EL (cell line): Measurements from ENCODE around the gene ORC3.

Source experiments
- DNase-seq: peaks from one replicate; pipeline ENCODE4 v3.0.0-alpha.2; 2016

ORC3 gene

DNA sequence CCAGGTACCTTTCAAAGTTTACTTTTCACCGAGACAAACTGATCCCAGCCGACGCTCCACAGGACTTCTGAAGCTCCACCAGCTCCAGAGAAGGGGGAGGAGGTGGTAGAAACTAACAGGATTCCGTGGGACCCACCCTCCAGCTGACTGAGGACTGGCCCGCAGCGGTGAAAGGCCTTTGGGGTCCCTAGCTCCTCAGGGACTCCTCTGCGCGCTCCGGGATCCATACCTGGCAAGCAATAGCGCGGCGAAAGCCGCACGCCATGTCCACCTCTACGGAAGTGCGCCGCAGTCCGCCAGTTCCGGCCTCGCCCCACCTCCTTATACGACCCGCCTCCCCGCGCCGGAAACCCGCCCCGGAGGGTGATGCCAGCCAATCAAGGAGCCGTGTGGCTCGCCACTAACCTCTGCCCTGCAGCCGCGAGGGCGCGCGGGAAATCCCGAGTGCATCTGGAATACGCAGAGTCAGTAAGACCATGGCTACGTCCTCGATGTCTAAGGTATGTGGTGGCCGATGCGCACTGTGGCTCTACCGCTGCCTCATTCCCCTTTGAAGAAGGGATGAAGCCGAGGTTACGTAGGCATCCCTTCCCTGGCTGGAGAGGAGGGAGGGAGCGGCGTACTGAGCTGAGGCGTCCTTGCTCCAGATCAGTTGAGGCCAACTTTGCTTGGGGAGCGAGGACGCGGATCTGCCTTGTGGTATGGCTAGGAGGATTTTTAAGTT is at the start of gene ORC3, which contains the start of gene RARS2:
ORC3 (plus strand) TSS at position 443 of the 724 bp plus-strand sequence; CDS start at position 477, 34 bp downstream.
RARS2 (minus strand) TSS at position 295 of the 724 bp plus-strand sequence; CDS start at position 265, 30 bp downstream.
- DNase-seq, result peak; percentile 96

DNA sequence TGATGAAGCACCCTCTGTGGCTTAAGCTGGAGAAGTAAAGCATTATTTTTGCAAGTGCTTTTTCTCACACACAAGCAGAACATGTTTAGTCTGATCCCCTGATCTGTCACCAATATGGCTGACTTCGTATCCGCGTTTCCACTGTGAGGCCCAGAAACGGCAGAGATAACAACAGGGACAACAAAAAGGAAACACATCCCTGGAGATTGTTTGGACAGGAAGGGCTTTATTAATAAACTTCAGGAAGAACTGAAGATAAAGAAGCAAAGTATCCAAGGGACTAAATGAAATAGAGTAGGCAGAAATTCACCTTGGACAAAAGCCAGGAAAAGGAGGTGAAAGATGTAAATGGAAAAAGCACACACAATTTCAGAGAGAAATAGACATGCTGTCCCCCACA is 49.4 kb upstream of the ORC3 start:
- DNase-seq, result no peak

DNA sequence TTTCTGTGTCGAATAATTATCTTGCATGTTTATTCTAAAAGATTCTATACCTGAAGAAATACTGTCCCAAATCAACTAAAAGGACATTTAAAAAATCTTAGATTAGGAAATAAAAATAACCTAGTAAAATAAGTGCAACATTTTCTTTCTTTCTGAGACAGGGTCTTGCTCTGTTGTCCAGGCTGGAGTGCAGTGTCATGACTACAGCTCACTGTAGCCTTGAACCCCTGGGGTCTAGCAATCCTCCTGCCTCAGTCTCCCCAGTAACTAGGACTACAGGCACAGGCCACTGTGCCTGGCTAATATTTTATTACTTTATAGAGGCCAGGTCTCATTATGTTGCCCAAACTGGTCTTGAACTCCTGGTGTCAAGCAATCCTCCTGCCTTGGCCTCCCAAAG is 48.9 kb upstream of the ORC3 start:
- DNase-seq, result no peak

DNA sequence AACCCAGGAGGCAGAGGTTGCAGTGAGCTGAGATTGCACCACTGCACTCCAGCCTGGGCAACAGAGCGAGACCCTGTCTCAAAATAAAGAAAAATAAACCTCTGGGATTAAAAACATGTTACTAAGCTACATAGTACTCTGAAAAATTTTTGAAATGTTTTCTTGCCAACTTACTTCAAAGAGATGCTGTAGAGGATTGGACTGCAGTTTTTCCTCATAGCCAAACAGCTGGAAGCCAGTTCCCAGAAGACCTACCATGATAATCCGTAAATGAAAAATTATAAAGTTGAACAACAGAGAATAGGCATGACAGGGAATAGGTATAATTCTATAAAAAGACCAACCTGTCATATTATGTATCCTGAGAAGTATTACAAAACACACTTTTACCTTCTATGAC is 48.2 kb upstream of the ORC3 start:
- no peak for DNase-seq

DNA sequence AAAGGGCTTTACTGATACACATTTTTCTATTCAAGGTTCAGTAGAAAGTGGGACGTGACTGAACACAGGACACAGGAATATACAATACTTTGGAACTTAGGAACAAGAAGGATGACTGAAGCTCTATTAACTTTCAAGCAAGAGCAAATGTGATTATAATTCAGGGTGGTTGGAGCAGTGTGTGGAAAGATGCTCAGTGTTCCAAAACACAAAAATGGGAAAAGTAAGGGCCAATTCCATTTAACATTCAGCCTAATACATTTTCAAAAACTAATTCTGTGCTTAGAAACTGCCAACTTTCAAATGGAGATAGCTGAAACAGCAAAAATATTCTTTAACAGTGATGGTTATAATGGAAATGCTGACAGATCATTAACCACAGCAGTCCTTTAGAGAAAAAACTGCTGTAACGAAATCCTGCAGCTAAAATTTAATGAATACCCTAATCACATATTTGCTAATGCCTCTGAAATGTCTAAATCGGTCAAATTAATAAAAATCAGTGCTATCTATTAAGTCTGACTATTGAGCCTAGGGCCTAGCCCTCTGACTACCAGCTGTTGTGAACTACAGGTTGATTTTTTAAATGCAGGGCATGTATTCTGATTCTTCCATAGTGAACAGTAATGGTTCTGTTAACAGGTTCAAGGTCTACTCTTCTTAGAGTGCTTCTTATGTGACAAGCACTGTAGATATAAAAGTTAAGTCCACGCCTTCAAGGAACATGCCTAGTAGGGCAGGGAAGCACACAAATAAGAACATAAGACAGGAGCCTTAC is 46.0 kb upstream of the ORC3 start:
- no peak for DNase-seq

DNA sequence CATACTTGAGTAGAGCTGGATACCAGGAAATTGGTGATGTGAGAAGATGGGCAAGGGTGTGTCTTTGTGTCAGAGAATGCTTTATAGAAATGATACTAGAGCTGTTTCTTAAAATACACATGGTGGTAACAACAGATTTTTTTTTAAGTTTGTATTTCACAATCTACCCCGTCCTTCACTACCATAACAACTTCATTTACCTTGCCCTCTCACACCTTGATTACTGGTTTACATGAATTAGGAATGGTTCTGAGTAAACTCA is 45.5 kb upstream of the ORC3 start:
- no peak for DNase-seq

DNA sequence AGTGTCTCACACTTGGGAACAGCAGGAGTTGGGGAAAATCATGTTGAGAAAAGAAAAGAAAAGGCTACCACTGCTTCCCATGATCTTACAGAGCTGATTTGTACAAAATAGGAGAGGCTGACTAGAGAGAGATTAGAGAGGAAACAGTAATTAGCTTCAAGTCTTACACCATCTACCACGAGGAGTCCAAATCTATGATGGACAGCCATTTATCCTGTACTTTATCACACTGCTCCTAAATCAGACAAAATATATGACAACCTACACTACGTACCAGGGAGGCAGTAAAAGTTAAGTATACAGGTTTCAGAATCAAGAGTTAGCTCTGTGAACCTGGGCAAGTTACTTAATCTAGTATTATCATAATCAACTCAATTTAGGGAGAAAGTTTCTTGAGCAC is 38.1 kb upstream of the ORC3 start:
- DNase-seq, result no peak

DNA sequence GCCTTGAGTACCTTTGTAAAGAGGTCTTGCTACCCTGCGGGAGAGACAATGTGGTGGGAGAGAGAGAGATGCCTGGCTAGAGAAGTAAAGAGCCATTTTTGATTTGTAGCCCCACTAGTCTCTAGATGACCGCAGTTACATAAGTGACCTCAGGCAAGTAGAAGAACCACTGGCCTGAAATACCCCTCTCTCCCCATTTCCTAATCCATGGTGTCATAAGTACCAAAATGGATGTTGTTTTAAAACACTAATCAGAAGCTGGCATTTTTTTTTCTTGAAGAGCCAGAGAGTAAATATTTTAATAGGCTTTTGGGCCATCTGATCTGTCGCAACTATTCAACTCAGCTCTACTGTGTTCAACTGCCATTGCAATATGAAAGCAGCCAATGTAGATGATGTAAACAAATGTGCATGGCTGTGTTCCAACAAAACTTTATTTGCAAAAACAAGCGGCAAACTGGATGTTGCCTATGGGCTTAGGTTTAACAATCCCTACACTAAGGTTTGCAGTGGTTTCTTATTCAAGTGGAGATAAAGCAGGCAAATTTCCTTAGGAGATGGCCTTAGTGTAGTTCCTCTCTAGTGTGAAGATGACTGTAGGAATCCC is 36.7 kb upstream of the ORC3 start:
- DNase-seq, result no peak

DNA sequence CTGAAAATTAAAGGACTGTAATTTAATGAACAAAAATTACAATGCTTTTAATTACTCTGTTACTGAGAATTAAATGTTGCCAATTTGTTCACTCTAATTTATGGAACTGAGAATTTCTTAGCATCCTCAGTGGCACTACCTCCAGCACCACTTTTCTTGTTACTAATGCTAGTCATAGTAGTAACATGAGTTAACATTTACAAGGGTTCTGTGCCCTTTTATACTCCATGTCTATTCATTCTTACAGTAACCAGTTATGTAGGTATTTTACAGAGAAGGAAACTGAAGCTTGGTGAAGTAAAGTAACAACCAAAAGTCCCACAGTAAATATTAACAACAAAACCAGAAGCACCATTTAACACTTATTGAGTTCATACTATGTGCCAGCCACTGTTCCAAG is 34.4 kb upstream of the ORC3 start:
- no peak for DNase-seq

DNA sequence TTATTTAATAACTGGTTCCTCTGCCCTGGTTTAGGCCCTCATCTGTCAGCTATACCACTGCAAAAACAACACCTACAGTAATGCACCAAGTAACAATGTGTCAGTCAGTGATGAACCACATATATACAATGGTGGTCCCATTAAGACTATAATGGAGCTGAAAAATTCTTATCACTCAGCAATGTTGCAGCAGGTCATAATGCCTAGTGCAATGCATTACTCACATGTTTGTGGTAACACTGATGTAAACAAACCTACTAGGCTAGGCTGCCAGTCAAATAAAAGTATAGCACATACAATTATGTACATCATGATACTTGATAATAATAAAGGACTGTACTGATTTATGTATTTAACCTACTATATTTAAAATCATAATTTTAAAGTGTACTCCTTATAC is 31.5 kb upstream of the ORC3 start:
- peak; percentile 46 for DNase-seq

DNA sequence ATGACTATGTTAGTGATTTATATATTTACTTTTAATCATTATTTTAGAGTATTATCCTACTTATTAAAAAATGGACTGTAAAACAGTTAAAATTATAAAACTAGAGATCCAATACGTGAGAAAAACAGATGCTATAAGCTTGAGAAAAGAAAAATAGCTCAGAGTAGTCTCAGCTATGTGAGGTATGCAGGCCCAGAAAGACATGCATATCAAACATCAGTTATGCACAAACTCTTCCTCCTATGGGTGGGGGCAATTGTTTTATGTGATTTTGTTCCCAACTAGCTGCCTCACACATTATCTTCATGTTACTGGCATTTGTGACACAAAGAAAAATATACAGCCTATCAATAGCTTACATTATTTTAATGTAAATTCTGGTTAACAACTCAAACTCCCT is 28.9 kb upstream of the ORC3 start:
- DNase-seq, result no peak

DNA sequence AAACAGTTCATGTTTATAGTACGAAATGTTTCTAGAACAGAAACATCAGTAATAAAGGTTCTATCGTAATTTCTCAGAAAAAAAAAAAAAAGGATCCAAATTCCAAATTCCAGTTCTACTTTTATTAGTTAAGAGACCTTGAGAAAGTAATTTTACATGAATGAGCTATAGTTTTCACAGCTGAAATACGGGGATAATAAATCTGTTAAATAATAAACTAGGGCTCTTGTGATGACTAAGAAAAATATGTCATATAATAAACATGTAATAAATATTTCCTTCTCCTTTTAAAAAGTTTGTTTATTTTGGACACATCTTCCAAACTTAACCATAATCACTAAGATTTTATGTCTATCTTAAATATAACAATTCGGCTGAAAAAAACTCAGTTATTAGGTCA is 17.9 kb upstream of the ORC3 start:
- DNase-seq, result peak; percentile 28

DNA sequence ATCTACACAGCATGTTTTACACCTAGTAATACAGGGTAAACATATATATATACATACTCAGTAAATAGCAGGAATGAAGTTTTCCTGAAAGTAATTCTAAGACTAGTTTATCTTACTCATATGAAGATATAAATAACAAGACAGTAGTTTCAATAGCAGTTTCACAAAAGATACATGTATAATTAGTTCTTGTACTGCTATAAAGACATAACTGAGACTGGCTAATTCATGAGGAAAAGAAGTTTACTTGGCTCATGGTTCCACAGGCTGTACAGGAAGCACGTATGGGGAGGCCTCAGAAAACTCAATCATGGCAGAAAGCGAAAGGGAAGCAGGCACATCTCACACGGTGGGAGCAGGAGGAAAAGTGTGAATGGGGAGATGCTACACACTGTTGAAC is 17.1 kb upstream of the ORC3 start:
- no peak for DNase-seq

DNA sequence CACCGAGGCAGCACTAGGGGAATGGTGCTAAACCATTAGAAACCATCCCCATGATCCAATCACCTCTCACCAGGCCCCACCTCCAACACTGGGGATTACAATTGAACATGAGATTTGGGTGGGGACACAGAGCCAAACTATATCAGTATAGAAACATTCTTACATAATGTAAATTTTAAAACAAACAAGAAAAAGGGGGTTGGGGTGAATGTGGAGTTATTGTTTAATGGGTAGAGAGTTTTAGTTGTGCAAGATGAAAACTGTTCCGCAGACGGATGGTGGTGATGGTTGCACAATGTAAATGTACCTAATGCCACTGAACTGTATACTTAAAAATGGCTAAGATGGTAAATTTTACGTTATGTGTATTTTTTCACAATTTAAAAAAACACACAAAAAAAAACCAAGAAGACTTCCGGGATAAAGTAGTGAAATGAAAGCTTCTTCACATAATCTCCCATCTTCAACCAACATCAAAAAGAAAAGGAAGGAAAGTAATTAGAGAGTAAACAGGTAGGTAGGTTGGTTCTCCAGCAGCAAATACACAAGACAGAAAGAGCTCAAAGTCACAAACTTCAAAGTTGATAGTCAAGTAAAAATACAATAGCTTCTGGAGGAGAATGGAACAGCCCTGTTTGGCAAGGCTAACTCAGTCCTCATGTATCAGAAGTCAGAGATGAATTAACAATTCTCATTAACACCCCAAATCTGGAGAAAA is 16.5 kb upstream of the ORC3 start:
- DNase-seq, result no peak

DNA sequence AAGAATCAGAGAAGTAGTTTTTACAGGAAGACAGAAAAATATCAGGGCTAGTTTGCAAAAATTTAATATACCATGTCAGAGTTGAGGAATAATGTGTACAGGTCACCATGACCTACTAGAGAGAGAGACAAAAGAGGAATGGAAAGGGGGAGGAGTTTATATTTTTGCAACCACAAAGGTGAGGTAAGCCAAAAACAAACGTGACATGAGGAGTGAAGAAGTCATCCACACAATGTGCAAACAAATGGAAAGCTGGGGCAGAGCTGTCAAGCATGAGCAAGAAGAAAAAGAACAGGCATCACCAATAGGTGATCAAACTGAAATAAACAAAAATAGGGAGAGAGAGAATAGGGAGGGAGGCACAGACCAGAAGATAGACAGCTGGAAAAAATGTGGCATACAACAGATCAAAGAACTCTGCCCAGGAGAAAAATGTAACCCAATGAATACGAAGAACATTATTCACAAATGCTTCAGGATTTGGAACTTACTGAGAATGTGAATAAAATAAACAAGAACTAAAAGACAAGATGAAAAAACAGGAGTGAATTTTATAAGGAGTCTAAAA is 15.6 kb upstream of the ORC3 start:
- no peak for DNase-seq

DNA sequence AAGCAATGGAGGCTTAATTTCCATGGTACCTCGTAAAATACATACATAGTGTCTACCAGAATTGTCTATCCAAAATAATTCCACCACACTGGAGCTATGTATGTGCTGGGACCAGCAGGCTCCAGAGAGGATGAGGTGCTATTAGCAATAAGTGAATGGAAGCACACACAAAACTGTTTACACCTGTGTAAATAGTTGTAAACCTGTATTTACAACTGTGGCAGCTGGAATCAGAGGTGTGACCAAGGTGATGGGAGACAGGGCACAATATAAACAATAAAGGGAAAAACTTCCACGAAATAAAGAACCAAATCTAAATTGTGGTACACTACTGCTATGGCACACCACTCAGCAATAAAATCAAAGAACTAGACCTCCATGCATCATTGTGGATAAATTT is 14.5 kb upstream of the ORC3 start:
- no peak for DNase-seq

DNA sequence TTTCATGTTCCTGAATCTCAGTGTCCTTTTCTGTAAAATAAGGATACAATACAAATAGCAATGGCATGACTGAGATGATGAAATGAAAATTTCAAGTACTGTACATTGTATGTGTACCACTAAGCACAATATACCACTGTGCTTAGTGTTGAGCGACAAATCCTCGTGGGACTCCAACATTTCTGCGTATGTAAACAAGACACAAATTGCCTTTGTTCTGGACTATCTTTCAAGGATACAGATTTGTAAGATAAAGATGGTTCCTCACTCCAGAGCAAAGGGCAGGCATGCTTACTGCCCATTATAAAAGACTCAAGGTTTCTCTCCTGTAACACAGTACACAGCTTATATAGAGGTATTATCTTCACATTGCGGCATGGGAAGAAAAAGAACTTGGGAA is 6.1 kb upstream of the ORC3 start:
- DNase-seq, result no peak

DNA sequence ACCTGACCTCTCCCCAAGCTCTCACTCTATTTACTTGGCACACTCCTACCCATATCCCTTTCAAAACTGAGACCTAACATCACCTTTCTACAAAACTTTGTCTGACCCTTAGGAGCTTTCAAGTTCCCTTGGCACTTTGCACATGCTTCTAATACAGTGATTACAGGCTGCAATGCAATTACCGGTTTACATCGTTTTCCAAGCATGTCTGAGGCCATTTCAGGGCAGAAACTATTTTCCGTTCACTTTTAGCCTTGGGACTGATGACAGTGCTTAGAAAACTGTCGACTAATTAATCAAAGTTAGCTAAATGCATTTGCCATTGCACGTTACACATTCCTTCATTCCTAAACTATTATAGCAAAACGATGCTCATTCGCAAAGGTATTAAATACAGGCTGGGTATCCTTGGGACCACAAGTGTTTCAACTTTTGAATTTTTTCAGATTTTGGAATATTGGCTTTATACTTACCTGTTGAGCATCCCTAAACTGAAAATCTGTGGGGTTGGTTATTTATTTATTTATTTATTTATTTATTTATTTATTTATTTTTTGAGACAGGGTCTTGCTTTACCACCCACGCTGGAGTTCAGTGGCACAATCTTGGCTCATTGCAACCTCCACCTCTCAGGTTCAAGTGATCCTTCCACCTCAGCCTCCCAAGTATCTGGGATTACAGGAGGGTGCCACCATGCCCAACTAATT is 3.4 kb upstream of the ORC3 start:
- DNase-seq, result no peak

DNA sequence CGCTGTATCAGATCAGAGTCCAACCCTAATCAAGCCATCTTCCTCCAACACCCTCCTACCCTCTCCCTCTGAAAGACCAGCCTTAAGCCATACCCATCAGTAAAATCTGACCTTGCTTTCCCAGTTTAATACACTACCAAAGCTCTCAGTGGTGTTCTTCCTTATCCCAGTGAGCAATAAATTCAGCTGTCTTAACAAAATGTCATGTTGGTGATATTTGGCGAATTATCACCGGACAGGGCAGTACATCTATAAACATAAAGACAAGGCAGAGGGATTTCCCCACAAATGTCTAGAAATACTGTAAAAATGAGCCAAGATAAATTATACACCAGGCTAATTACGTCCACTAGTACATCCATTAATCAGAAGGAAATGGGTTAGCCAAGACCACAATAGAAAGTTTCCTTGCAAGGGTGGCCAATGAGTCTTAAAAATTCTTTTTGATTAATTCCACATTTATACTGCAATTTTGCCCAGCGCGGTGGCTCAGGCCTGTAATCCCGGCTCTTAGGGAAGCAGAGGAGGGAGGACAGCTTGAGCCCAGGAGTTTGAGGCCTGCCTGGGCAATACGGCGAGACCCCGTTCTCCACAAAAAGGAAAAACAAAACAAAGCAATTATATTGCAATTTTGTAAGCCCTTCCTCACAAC is 1.1 kb upstream of the ORC3 start:
- DNase-seq, result peak; percentile 6

DNA sequence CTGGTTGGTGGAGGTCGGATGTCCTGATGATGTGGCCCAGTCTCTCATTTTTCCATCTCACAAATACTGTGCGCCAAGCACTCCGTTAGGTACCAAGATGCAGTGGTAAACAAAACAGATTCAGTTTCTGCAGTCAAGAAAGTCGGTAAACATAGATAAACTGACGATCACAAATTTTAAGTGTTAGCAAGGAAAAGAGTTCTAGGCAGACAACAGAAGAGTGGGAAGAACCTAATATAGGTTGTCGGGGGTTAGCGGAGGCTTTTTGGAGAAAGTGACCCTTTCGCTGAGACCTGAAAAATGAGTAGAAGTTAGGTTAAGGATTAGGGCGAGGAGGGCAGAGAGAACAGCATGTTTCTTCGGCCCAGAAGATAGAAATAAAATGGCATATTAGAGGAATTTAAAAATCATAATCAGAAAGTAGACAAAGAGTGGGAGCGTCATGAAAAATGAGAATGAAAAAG is 514 bp downstream of the ORC3 start:
- DNase-seq, result no peak

DNA sequence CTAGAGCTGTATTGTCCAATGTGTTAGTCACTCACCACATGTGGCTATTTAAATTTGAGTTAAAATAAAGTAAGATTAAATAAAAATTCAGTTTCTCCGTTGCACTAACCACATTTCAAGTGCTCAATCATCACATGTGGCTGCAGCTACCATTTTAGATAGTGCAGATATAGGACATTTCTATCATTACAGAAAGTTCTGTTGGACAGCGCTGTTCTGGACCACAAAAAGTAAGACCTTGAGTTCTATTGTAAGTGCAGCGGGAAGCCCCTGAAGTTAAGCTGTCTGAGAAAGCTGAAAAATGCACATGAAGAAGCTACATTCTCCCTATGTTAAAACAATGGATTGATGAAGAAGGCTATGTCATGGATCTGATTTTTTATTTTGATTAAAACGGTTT is 1.1 kb downstream of the ORC3 start:
- peak; percentile 4 for DNase-seq

DNA sequence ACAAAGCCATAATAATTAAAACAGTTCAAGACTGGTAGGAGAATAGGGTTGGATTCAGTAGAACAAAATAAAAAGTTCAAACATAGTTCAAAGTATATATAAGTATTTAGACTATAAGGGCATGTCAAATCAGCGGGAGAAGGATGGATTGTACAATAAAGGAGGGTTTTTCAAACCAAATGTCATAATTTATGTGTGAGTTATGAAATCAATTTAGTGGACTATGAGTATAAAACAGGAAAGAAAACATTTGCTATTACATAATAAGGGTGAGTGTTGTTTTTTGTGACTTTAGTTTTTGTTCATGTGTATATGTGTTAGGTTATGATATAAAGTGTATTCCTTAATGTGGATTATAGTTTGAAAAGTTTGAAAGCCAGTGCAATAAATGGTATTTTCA is 10.6 kb downstream of the ORC3 start:
- DNase-seq, result no peak
